DND-41 (cell line): ENCODE measurements around the gene ADGRG6.
A peak's percentile ranks its signal among the peaks of the same experiment; 100 is the strongest.

Source experiments
- ATAC-seq: fragments of 200-7000 bp; cut with Tn5 transposase; 3 replicates; pipeline ENCODE4 v1.9.1; 2021; ENCODE audit warnings: low read depth; ENCODE audit not compliant: insufficient read depth
- DNase-seq: peaks from one replicate; pipeline ENCODE4 v3.0.0-alpha.2; 2020
- H2AFZ ChIP-seq: 2 replicates; pipeline ENCODE4 v1.6.0; 2012; ENCODE audit warnings: low read depth, low read length
- H3K27ac ChIP-seq: 2 replicates; pipeline ENCODE4 v1.5.1; 2012; ENCODE audit warnings: low read length, inconsistent platforms
- H3K27me3 ChIP-seq: fragments of 200-600 bp; sonication (generic); 2 replicates; pipeline ENCODE4 v1.6.0; 2012; ENCODE audit warnings: low read length, mild to moderate bottlenecking, inconsistent platforms; ENCODE audit not compliant: insufficient read depth, poor library complexity
- H3K36me3 ChIP-seq: 2 replicates; pipeline ENCODE4 v1.5.1; 2012; ENCODE audit warnings: low read length, inconsistent platforms; ENCODE audit not compliant: insufficient read depth
- H3K4me1 ChIP-seq: 2 replicates; pipeline ENCODE4 v1.5.1; 2012; ENCODE audit warnings: mild to moderate bottlenecking, low read length; ENCODE audit not compliant: insufficient read depth
- H3K4me2 ChIP-seq: 2 replicates; pipeline ENCODE4 v1.6.0; 2012; ENCODE audit warnings: mild to moderate bottlenecking, moderate library complexity, low read length, inconsistent platforms; ENCODE audit not compliant: insufficient read depth
- H3K4me3 ChIP-seq, 2 experiments: fragments of 200-600 bp in 1 of 2; shearing (Covaris generic) in 1 of 2; 2 replicates each; pipeline ENCODE4 v1.5.1; 2012 to 2016; ENCODE audit warnings: inconsistent platforms in 2 of 2, low read length in 2 of 2, mild to moderate bottlenecking in 2 of 2, low read depth in 1 of 2, moderate library complexity in 1 of 2
- H3K79me2 ChIP-seq: 2 replicates; pipeline ENCODE4 v1.6.0; 2012; ENCODE audit warnings: low read length, inconsistent platforms; ENCODE audit not compliant: insufficient read depth
- H3K9ac ChIP-seq: 2 replicates; pipeline ENCODE4 v1.6.0; 2012; ENCODE audit warnings: low read depth, mild to moderate bottlenecking, inconsistent platforms, low read length, moderate library complexity
- H3K9me3 ChIP-seq: 2 replicates; pipeline ENCODE4 v1.5.1; 2012; ENCODE audit warnings: low read length, moderate library complexity, mild to moderate bottlenecking, inconsistent platforms; ENCODE audit not compliant: insufficient read depth, severe bottlenecking
- H4K20me1 ChIP-seq: 2 replicates; pipeline ENCODE4 v1.6.0; 2012; ENCODE audit warnings: low read length; ENCODE audit not compliant: insufficient read depth
- EZH2 ChIP-seq: IDR thresholded peaks from 3 replicates; pipeline ENCODE4 v1.6.1; 2012; ENCODE audit warnings: borderline replicate concordance, low read depth, mild to moderate bottlenecking, moderate library complexity, low read length, inconsistent platforms; ENCODE audit not compliant: severe bottlenecking
- TF ChIP-seq, protein P1 (sequence below): IDR thresholded peaks from 2 replicates; pipeline ENCODE4 v1.5.1; 2012; ENCODE audit warnings: borderline replicate concordance, low read length, moderate library complexity, mild to moderate bottlenecking; ENCODE audit not compliant: poor library complexity, severe bottlenecking; ENCODE audit errors: extremely low read depth

ADGRG6 gene

GRCh38 chr6:142474531-142475289 is 172.9 kb downstream of the ADGRG6 start:
- Histone ChIP-seq H3K4me2 (no peak overlapping the region), H4K20me1 (no peaks in the 10 kb centered on the region), H3K9me3 (no peaks in the 10 kb centered on the region), H3K4me3 (no peak overlapping the region), H3K27me3 (no peaks in the 10 kb centered on the region), H2AFZ (0 out of 2 replicates have a peak overlapping the region, but pooled peaks have one; percentile 38), H3K4me1 (peaks cover 9% of the 10 kb centered on the region), H3K36me3 (no peaks in the 10 kb centered on the region), H3K79me2 (no peaks in the 10 kb centered on the region), H3K9ac (no peak overlapping the region), H3K27ac (no peak overlapping the region)
- peak; percentile 63; the same call in 2 of the 3 replicates for ATAC-seq
- peak; percentile 10 for DNase-seq
- TF ChIP-seq, protein P1, sequence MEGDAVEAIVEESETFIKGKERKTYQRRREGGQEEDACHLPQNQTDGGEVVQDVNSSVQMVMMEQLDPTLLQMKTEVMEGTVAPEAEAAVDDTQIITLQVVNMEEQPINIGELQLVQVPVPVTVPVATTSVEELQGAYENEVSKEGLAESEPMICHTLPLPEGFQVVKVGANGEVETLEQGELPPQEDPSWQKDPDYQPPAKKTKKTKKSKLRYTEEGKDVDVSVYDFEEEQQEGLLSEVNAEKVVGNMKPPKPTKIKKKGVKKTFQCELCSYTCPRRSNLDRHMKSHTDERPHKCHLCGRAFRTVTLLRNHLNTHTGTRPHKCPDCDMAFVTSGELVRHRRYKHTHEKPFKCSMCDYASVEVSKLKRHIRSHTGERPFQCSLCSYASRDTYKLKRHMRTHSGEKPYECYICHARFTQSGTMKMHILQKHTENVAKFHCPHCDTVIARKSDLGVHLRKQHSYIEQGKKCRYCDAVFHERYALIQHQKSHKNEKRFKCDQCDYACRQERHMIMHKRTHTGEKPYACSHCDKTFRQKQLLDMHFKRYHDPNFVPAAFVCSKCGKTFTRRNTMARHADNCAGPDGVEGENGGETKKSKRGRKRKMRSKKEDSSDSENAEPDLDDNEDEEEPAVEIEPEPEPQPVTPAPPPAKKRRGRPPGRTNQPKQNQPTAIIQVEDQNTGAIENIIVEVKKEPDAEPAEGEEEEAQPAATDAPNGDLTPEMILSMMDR: peak; percentile 89
- TF ChIP-seq EZH2: no peak

DNA sequence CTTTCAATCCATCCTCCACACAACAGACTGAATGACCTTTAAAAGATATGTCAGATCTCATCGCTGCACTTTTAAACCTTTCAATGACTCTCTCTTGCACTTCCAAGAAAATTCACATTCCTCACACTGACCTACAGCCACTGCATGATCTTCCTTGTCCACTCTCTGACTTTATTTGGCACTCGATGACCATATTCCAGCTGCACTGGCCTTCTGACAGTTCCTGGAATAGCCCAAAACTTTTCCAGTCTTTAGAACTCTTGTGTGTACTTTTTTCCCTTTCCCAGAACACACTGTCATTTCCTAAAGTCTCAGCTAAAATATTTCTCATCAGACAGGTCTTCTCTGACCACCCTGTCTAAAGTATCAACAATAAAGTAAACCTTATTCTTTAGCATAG is 174.6 kb downstream of the ADGRG6 start:
- H2AFZ ChIP-seq: no peak overlapping the region
- H4K20me1 ChIP-seq: no peaks in the 10 kb centered on the region
- DNase-seq (no peak), ATAC-seq (no peak)
- H3K4me2 ChIP-seq: no peak overlapping the region
- H3K9ac ChIP-seq: no peak overlapping the region
- H3K27ac ChIP-seq: no peak overlapping the region
- no peak for TF ChIP-seq EZH2
- H3K4me1 ChIP-seq: peaks cover 9% of the 10 kb centered on the region
- H3K27me3 ChIP-seq: no peaks in the 10 kb centered on the region
- no peaks in the 10 kb centered on the region for H3K36me3 ChIP-seq
- H3K4me3 ChIP-seq: no peak overlapping the region
- no peaks in the 10 kb centered on the region for H3K79me2 ChIP-seq
- H3K9me3 ChIP-seq: no peaks in the 10 kb centered on the region

- DNase-seq: peak; percentile 68
Measured at GRCh38 chr6:142478117-142478516, 176.3 kb downstream of the ADGRG6 start.

GRCh38 chr6:142481466-142481865 is 179.7 kb downstream of the ADGRG6 start:
- ATAC-seq: no peak
- Histone ChIP-seq H2AFZ (no peak overlapping the region), H3K79me2 (no peaks in the 10 kb centered on the region)

More at GRCh38 chr6:142478117-142478516, 176.3 kb downstream of the ADGRG6 start:
- H4K20me1 ChIP-seq: no peaks in the 10 kb centered on the region
- H3K4me2 ChIP-seq: no peak overlapping the region
- no peaks in the 10 kb centered on the region for H3K36me3 ChIP-seq
- no peaks in the 10 kb centered on the region for H3K79me2 ChIP-seq
- peaks cover 9% of the 10 kb centered on the region for H3K4me1 ChIP-seq
- ATAC-seq: peak; percentile 93
- no peak overlapping the region for H3K9ac ChIP-seq
- H3K9me3 ChIP-seq: no peaks in the 10 kb centered on the region
- no peak overlapping the region for H3K4me3 ChIP-seq
- no peak overlapping the region for H2AFZ ChIP-seq
- no peaks in the 10 kb centered on the region for H3K27me3 ChIP-seq
- no peak overlapping the region for H3K27ac ChIP-seq
- no peak for TF ChIP-seq EZH2
- TF ChIP-seq, protein P1: peak; percentile 29

More at GRCh38 chr6:142481466-142481865, 179.7 kb downstream of the ADGRG6 start:
- no peaks in the 10 kb centered on the region for H3K9me3 ChIP-seq
- peaks cover 9% of the 10 kb centered on the region for H3K4me1 ChIP-seq
- H3K36me3 ChIP-seq: no peaks in the 10 kb centered on the region
- H3K27me3 ChIP-seq: no peaks in the 10 kb centered on the region
- no peak overlapping the region for H3K4me3 ChIP-seq
- no peak overlapping the region for H3K9ac ChIP-seq
- TF ChIP-seq EZH2: no peak
- TF ChIP-seq, protein P1: no peak
- no peak overlapping the region for H3K27ac ChIP-seq
- no peak for DNase-seq
- no peaks in the 10 kb centered on the region for H4K20me1 ChIP-seq
- no peak overlapping the region for H3K4me2 ChIP-seq
